Right ventricle myocardium superior (tissue), 1 donor: ENCODE results near the gene XYLT1. TPM values are rescaled to one million over a fixed set of nuclear protein-coding genes. Genes with fewer than 3 reads are reported as not detected.
"Not testable (repeated sequence)": the region's sequence is repeated elsewhere in the genome, so short reads cannot be mapped to it uniquely, and the experiment has no call there.

Experiments used
- ATAC-seq: fragments of 200-7000 bp; cut with Tn5 transposase; one replicate; pipeline ENCODE4 v1.9.1; 2020; ENCODE audit warnings: mild to moderate bottlenecking; ENCODE audit not compliant: poor library complexity
- DNase-seq: peaks from one replicate; pipeline ENCODE4 v3.0.0-alpha.2; 2020
- intact Hi-C: fragments of 100-400 bp; cut with DNase I; formaldehyde crosslinking; loops from one replicate; pipeline ENCODE4 v1.11.2; 2022
- total RNA-seq: library from RNA; stranded (reverse); fragmentation: NEBNext Ultra II Directional; extraction: Animal tissue kit (Norgen Biotek cat#: 25700); gene quantifications from one replicate; pipeline ENCODE4 v1.2.1, GENCODE V29; 2021
- donor health status: DM: no; HTN: yes; CAD: no; lungs with severe emphysema.

The XYLT1 gene
- total RNA-seq, 1 donor from 2014 or later = 1.7 TPM

GRCh38 chr16:17414421-17414820 lies 56.3 kb downstream of the XYLT1 start:
- DNase-seq = no peak
- intact Hi-C loops = no loop called here
- ATAC-seq = no peak

GRCh38 chr16:17413508-17413907 lies 57.3 kb downstream of the XYLT1 start:
- intact Hi-C loops = no loop called here
- DNase-seq (no peak), ATAC-seq (no peak)

GRCh38 chr16:17412791-17413190 lies 58.0 kb downstream of the XYLT1 start:
- DNase-seq = no peak
- intact Hi-C loops = no loop called here
- no peak for ATAC-seq

- no peak for ATAC-seq
- DNase-seq = no peak
- intact Hi-C loops = no loop called here
Observed at GRCh38 chr16:17412221-17412620, 58.5 kb downstream of the XYLT1 start.

- no peak for ATAC-seq
- DNase-seq = no peak
- intact Hi-C loops = no loop called here
Observed at GRCh38 chr16:17411263-17411662, 59.5 kb downstream of the XYLT1 start.

GRCh38 chr16:17410316-17410715 lies 60.4 kb downstream of the XYLT1 start:
- intact Hi-C loops, DNase-seq, ATAC-seq: not testable (repeated sequence)

- no peak for DNase-seq
- intact Hi-C loops = no loop called here
- ATAC-seq = no peak
Observed at GRCh38 chr16:17409894-17410293, 60.9 kb downstream of the XYLT1 start.

GRCh38 chr16:17408955-17409441 lies 61.8 kb downstream of the XYLT1 start:
- intact Hi-C loops = no loop called here
- no peak for ATAC-seq
- no peak for DNase-seq

GRCh38 chr16:17408296-17408695 lies 62.5 kb downstream of the XYLT1 start:
- no peak for DNase-seq
- no peak for ATAC-seq
- intact Hi-C loops = no loop called here

- DNase-seq (no peak), ATAC-seq (no peak)
- intact Hi-C loops = no loop called here
Observed at GRCh38 chr16:17407321-17407720, 63.4 kb downstream of the XYLT1 start.

GRCh38 chr16:17404941-17405689 lies 65.6 kb downstream of the XYLT1 start:
- intact Hi-C loops = no loop called here
- peak; percentile 77 for ATAC-seq
- peak; percentile 82 for DNase-seq

GRCh38 chr16:17403859-17404545 lies 66.8 kb downstream of the XYLT1 start:
- DNase-seq (no peak), ATAC-seq (no peak)
- intact Hi-C loops = no loop called here

GRCh38 chr16:17403156-17403809 lies 67.5 kb downstream of the XYLT1 start:
- DNase-seq (no peak), ATAC-seq (no peak)
- intact Hi-C loops = no loop called here

GRCh38 chr16:17397499-17397891 lies 73.3 kb downstream of the XYLT1 start:
- intact Hi-C loops = no loop called here
- DNase-seq (no peak), ATAC-seq (peak; percentile 63)

GRCh38 chr16:17396762-17397498 lies 73.8 kb downstream of the XYLT1 start:
- DNase-seq (no peak), ATAC-seq (peak; percentile 74)
- intact Hi-C loops = no loop called here

GRCh38 chr16:17395849-17396480 lies 74.8 kb downstream of the XYLT1 start:
- ATAC-seq (peak; percentile 61), DNase-seq (no peak)
- intact Hi-C loops = no loop called here

GRCh38 chr16:17392857-17393692 lies 77.7 kb downstream of the XYLT1 start:
- ATAC-seq (no peak), DNase-seq (no peak)

More at GRCh38 chr16:17392857-17393692, 77.7 kb downstream of the XYLT1 start:
- intact Hi-C loops = no loop called here
